HG03378 (cell line): ENCODE measurements around the gene LECT2.

Experiments used
- ATAC-seq: cut with Tn5 transposase; IDR thresholded peaks from one replicate; pipeline ENCODE4 v1.9.1; 2021; ENCODE audit warnings: mild to moderate bottlenecking, moderate library complexity; ENCODE audit not compliant: unreplicated experiment

The LECT2 gene

GRCh38 chr5:135954899-135955298 is at the start of gene LECT2:
TSS of gene LECT2 (minus strand) at chr5:135954983. CDS start at chr5:135954833, 150 bp downstream.
- no peak for ATAC-seq

- no peak for ATAC-seq
These were observed 49.7 kb upstream of the LECT2 start for GRCh38 chr5:136004436-136004835.

- ATAC-seq, result no peak
These were observed 46.7 kb upstream of the LECT2 start for GRCh38 chr5:136001466-136001981.

GRCh38 chr5:136000932-136001331 is 46.1 kb upstream of the LECT2 start:
- ATAC-seq, result no peak

- no peak for ATAC-seq
These were observed 45.4 kb upstream of the LECT2 start for GRCh38 chr5:136000147-136000546.

GRCh38 chr5:135999406-136000139 is 44.8 kb upstream of the LECT2 start:
- no peak for ATAC-seq

- no peak for ATAC-seq
These were observed 44.1 kb upstream of the LECT2 start for GRCh38 chr5:135998889-135999288.

GRCh38 chr5:135997673-135998335 is 43.0 kb upstream of the LECT2 start:
- ATAC-seq, result no peak

GRCh38 chr5:135996611-135997010 is 41.8 kb upstream of the LECT2 start:
- no peak for ATAC-seq

GRCh38 chr5:135995976-135996375 is 41.2 kb upstream of the LECT2 start:
- ATAC-seq, result no peak

GRCh38 chr5:135993880-135994636 is 39.3 kb upstream of the LECT2 start:
- ATAC-seq, result no peak

- no peak for ATAC-seq
These were observed 38.6 kb upstream of the LECT2 start for GRCh38 chr5:135993335-135993879.

- ATAC-seq, result no peak
These were observed 36.6 kb upstream of the LECT2 start for GRCh38 chr5:135991429-135991828.

GRCh38 chr5:135990528-135991255 is 35.9 kb upstream of the LECT2 start:
- ATAC-seq, result no peak

GRCh38 chr5:135989686-135990085 is 34.9 kb upstream of the LECT2 start:
- no peak for ATAC-seq

- no peak for ATAC-seq
These were observed 33.8 kb upstream of the LECT2 start for GRCh38 chr5:135988546-135988945.

- ATAC-seq, result no peak
These were observed 32.2 kb upstream of the LECT2 start for GRCh38 chr5:135986891-135987401.

GRCh38 chr5:135986401-135986800 is 31.6 kb upstream of the LECT2 start:
- no peak for ATAC-seq

- ATAC-seq, result no peak
These were observed 31.2 kb upstream of the LECT2 start for GRCh38 chr5:135985951-135986350.

GRCh38 chr5:135980620-135981019 is 25.8 kb upstream of the LECT2 start:
- no peak for ATAC-seq
